Suprapubic skin (tissue), 4 donors: ENCODE results near the gene WAPL. TPM values are rescaled to one million over a fixed set of nuclear protein-coding genes. Genes with fewer than 3 reads are reported as not detected.

Source experiments
- DNase-seq, 2 donors: peaks; one replicate each; pipeline ENCODE4 v3.0.0-alpha.2; 2019; ENCODE audit warnings: low spot score in 2 of 2
- H3K27ac ChIP-seq: fragments of 200-600 bp; sonication (generic); one replicate; pipeline ENCODE4 v1.5.1; 2019
- H3K27me3 ChIP-seq: fragments of 200-600 bp; sonication (generic); one replicate; pipeline ENCODE4 v1.5.1; 2019
- H3K36me3 ChIP-seq: fragments of 200-600 bp; sonication (generic); one replicate; pipeline ENCODE4 v1.5.1; 2019
- H3K4me1 ChIP-seq: fragments of 200-600 bp; sonication (generic); one replicate; pipeline ENCODE4 v1.5.1; 2019
- H3K4me3 ChIP-seq: fragments of 200-600 bp; sonication (generic); one replicate; pipeline ENCODE4 v1.5.1; 2019; ENCODE audit warnings: mild to moderate bottlenecking
- H3K9me3 ChIP-seq: fragments of 200-600 bp; sonication (generic); one replicate; pipeline ENCODE4 v1.5.1; 2019
- EP300 ChIP-seq: sonication (generic); formaldehyde crosslinking; IDR thresholded peaks from one replicate; pipeline ENCODE4 v1.6.1; 2017; ENCODE audit warnings: antibody characterized with exemption
- POLR2A ChIP-seq, 2 donors: fragments of 450-650 bp; IDR thresholded peaks; one replicate each; pipeline ENCODE4 v1.6.1; 2017; ENCODE audit warnings: antibody characterized with exemption in 2 of 2, mild to moderate bottlenecking in 2 of 2, moderate library complexity in 2 of 2
- POLR2AphosphoS5 ChIP-seq, 3 donors: sonication (generic); formaldehyde crosslinking; IDR thresholded peaks; one replicate each; pipeline ENCODE4 v1.6.1; 2017; ENCODE audit warnings: antibody characterized with exemption in 3 of 3
- WGBS: methylation state at CpG from one replicate; pipeline ENCODE4 v1.1.5; 2018; 5-methylcytosine and 5-hydroxymethylcytosine counted together
- total RNA-seq, 4 donors: library from RNA; depleted of rRNA; stranded (reverse); fragments of >200 nt; gene quantifications; one replicate each; pipeline ENCODE4 v1.1.0, GENCODE V29; 2016
- TF ChIP-seq, protein P1 (sequence below), 2 donors: fragments of 200-600 bp in 1 of 2; fragments of 450-650 bp in 1 of 2; sonication (generic) in 1 of 2; IDR thresholded peaks; one replicate each; pipeline ENCODE4 v1.5.1; 2016 to 2019; ENCODE audit warnings: antibody characterized with exemption in 2 of 2, mild to moderate bottlenecking in 1 of 2, moderate library complexity in 1 of 2

Gene WAPL
- total RNA-seq, 4 donors from 2014 or later: 35.4 to 52.0 (median 43.6) TPM

DNA sequence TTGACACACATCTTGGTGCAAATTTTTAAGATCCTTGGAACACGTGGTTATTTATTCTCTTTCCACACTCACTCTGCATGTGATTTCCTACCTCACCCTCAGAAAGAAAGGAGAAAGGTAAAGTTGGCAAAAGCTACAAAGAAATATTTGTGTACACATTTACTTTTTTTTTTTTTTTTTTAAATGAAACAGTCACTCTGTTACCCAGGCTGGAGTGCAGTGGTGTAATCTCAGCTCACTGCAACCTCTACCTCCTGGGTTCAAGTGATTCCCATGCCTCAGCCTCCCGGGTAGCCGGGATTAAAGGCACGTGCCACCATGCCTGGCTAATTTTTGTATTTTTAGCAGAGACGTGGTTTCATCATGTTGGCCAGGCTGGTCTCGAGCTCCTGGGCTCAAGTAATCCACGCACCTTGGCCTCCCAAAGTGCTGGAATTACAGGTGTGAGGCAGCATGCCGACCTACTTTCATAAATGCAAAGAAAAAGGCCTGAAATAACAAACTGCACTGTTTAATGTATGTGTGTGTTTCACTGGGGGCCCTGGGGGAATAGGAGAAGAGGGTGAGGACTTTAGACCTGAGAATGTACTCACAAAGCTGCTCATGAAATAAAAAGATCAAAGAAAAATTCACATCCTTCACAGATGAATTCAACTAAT lies 83.4 kb downstream of the WAPL start:
- H3K27ac ChIP-seq: no peak overlapping the region
- WGBS: 88% methylated on average over 8 of the region's 8 CpGs
- H3K4me1 ChIP-seq: no peaks in the 10 kb centered on the region
- no peaks in the 10 kb centered on the region for H3K27me3 ChIP-seq
- H3K4me3 ChIP-seq: no peak overlapping the region
- peaks cover 77% of the 10 kb centered on the region for H3K36me3 ChIP-seq
- no peak for DNase-seq
- H3K9me3 ChIP-seq: no peaks in the 10 kb centered on the region
- TF ChIP-seq, protein P1, sequence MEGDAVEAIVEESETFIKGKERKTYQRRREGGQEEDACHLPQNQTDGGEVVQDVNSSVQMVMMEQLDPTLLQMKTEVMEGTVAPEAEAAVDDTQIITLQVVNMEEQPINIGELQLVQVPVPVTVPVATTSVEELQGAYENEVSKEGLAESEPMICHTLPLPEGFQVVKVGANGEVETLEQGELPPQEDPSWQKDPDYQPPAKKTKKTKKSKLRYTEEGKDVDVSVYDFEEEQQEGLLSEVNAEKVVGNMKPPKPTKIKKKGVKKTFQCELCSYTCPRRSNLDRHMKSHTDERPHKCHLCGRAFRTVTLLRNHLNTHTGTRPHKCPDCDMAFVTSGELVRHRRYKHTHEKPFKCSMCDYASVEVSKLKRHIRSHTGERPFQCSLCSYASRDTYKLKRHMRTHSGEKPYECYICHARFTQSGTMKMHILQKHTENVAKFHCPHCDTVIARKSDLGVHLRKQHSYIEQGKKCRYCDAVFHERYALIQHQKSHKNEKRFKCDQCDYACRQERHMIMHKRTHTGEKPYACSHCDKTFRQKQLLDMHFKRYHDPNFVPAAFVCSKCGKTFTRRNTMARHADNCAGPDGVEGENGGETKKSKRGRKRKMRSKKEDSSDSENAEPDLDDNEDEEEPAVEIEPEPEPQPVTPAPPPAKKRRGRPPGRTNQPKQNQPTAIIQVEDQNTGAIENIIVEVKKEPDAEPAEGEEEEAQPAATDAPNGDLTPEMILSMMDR (IDR thresholded peaks at IDR 0.05): no peak
- TF ChIP-seq POLR2A (IDR thresholded peaks at IDR 0.05) (no peak), EP300 (no peak), POLR2AphosphoS5 (IDR thresholded peaks at IDR 0.05) (no peak)

DNA sequence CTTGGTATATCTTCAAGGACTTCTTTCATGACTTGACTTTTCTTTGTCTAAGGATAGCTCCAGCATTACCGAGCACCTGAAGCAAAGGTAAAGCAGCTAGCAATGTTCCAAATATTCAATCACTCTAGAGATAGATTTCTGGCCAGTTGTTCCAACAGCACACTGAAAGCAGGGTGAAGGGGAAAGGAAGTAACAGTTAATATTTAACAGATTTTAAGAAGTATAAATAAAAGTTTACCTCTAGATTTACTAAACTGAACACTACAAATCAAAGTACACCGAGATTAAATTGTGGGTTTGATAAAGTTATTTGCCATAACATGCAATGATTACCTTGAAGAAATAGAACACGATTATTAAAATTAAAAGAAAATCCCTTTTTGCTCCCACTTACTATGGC lies 84.1 kb downstream of the WAPL start:
- Histone ChIP-seq H3K4me3 (no peak overlapping the region), H3K4me1 (no peaks in the 10 kb centered on the region), H3K27me3 (no peaks in the 10 kb centered on the region), H3K9me3 (no peaks in the 10 kb centered on the region), H3K36me3 (peaks cover 70% of the 10 kb centered on the region), H3K27ac (no peak overlapping the region)
- TF ChIP-seq POLR2A (IDR thresholded peaks at IDR 0.05): no peak
- 91% methylated on average over 3 of the region's 3 CpGs for WGBS
- DNase-seq: no peak

DNA sequence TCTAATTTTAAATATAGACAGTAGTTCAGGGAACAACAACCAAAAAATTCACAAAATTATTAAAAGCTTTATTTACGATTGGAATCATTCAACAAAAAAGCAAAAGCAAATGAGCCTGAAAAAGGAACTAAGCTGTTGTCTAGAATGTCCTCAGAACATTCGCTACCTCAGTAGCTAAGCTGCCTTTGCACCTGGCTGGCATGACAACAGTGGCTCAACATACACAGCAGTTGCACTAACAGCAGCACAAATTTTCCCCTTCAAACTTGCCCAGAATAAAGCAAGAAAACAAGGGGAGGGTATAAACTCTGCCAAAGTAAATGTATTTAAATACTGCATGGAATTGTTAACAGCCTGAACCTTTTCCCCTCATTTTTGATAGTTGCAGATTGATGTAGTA lies 84.6 kb downstream of the WAPL start:
- Histone ChIP-seq H3K4me3 (no peak overlapping the region), H3K27ac (no peak overlapping the region), H3K9me3 (no peaks in the 10 kb centered on the region), H3K4me1 (no peaks in the 10 kb centered on the region), H3K36me3 (peaks cover 66% of the 10 kb centered on the region), H3K27me3 (no peaks in the 10 kb centered on the region)
- DNase-seq: no peak
- WGBS: 90% methylated on average over 2 of the region's 2 CpGs
- TF ChIP-seq POLR2AphosphoS5 (IDR thresholded peaks at IDR 0.05) (no peak), POLR2A (IDR thresholded peaks at IDR 0.05) (no peak)

DNA sequence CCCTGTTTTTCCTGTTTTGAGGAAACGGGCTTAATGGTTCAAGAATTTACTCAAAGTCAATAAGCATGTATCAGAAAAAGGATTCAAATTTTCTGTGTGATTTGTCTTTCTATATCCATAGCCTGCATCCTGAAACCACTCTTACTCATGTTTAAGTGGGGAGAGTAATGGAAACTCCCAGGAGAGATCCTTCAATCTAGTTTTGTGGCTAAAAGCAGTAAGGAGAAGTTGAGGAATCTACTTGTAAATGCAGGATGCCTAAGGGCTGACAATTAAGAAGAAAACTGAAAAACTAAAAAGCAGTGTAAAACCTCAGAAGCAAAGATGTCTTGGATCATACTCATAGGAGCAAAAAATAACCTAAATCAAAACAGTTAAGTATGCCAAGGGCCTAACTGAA lies 86.9 kb downstream of the WAPL start:
- H3K36me3 ChIP-seq: peaks cover 45% of the 10 kb centered on the region
- WGBS: 83% methylated on average over 1 of the region's 1 CpG

DNA sequence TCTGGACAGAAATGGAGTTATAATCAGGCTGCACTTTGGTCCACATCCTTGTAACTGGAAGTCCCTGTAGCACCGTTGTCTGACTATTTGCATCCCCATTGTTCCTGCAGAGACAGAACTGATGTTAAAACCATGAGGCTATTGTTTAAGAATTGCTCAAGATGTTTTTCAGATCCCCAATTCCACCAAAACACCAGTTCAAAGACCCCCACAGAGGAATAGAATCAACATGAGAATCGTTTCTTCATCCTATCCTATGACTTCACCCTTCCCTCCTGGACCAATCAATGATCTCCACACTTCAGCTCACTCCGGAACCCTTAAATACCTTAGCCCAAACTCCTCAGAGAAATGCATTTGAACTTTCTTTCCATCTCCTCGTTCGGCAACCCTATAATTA lies 97.9 kb downstream of the WAPL start:
- DNase-seq: no peak
- Histone ChIP-seq H3K27me3 (peaks cover 3% of the 10 kb centered on the region), H3K36me3 (no peaks in the 10 kb centered on the region), H3K9me3 (no peaks in the 10 kb centered on the region), H3K4me3 (no peak overlapping the region), H3K27ac (no peak overlapping the region), H3K4me1 (no peaks in the 10 kb centered on the region)
- TF ChIP-seq EP300 (no peak), POLR2A (IDR thresholded peaks at IDR 0.05) (no peak), POLR2AphosphoS5 (IDR thresholded peaks at IDR 0.05) (no peak)
- TF ChIP-seq, protein P1 (IDR thresholded peaks at IDR 0.05): no peak
- 30% methylated on average over 5 of the region's 5 CpGs for WGBS

More for the DNA sequence above, 86.9 kb downstream of the WAPL start:
- TF ChIP-seq POLR2AphosphoS5 (IDR thresholded peaks at IDR 0.05) (no peak), EP300 (no peak), POLR2A (IDR thresholded peaks at IDR 0.05) (no peak)
- TF ChIP-seq, protein P1 (IDR thresholded peaks at IDR 0.05): no peak
- no peak overlapping the region for H3K27ac ChIP-seq
- DNase-seq: no peak
- no peaks in the 10 kb centered on the region for H3K4me1 ChIP-seq
- H3K9me3 ChIP-seq: no peaks in the 10 kb centered on the region
- no peak overlapping the region for H3K4me3 ChIP-seq
- no peaks in the 10 kb centered on the region for H3K27me3 ChIP-seq

DNA sequence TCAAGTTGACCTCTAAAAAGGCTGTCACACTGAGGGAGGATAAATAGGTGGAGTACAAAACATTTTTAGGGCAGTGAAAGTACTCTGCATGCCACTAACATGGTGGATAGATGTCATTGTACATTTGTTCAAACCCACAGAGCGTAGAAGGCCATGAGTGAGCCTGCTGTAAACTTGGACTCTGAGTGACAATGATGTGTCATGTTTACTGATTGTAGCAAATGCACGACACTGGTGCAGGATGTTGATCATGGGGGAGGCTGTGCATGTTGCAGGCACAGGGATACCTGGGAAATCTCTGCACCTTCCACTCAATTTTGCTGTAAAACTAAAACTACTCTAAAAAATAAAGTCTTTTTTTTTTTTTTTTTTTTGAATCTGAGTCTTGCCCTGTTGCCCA lies 102.5 kb downstream of the WAPL start:
- Histone ChIP-seq H3K27ac (no peak overlapping the region), H3K9me3 (no peaks in the 10 kb centered on the region), H3K4me3 (no peak overlapping the region), H3K4me1 (no peaks in the 10 kb centered on the region), H3K36me3 (no peaks in the 10 kb centered on the region), H3K27me3 (peaks cover 3% of the 10 kb centered on the region)
- WGBS: 60% methylated on average over 2 of the region's 2 CpGs
- TF ChIP-seq POLR2A (IDR thresholded peaks at IDR 0.05) (no peak), EP300 (no peak), POLR2AphosphoS5 (IDR thresholded peaks at IDR 0.05) (no peak)
- TF ChIP-seq, protein P1 (IDR thresholded peaks at IDR 0.05): no peak
- DNase-seq: no peak
